GM23248 (cell line): ENCODE data around the gene RPL29.

Experiments
- EZH2 ChIP-seq: fragments of 200-600 bp; sonication (generic); IDR thresholded peaks from 2 replicates; pipeline ENCODE4 v1.6.1; 2018; ENCODE audit warnings: antibody characterized with exemption, mild to moderate bottlenecking; ENCODE audit not compliant: insufficient read depth, poor library complexity, severe bottlenecking
- EZH2phosphoT487 ChIP-seq: fragments of 200-600 bp; sonication (generic); IDR thresholded peaks from 2 replicates; pipeline ENCODE4 v1.6.1; 2018; ENCODE audit warnings: antibody characterized with exemption, moderate library complexity, mild to moderate bottlenecking, low read depth; ENCODE audit not compliant: insufficient read depth

- TF ChIP-seq EZH2 = no peak
- TF ChIP-seq EZH2phosphoT487 = no peak
Measured at GRCh38 chr3:52030714-52031310, 35.1 kb upstream of the RPL29 start.
